Measurements from ENCODE around the gene SLC7A8. TPM values are rescaled to one million over a fixed set of nuclear protein-coding genes. Genes with fewer than 3 reads are reported as not detected.

The SLC7A8 gene
- total RNA-seq, 1 donor from 2014 or later = 56.5 TPM

- Histone ChIP-seq H3K36me3 (peaks cover 4% of the 10 kb centered on the region), H3K9ac (no peak overlapping the region), H2AFZ (replicated peaks) (no peak overlapping the region), H3K4me3 (no peak overlapping the region), H3K9me3 (ENCODE audit: low read depth) (no peaks in the 10 kb centered on the region), H3F3A (ENCODE audit: low read depth) (peaks cover 48% of the 10 kb centered on the region), H3K79me2 (ENCODE audit: low read depth) (no peaks in the 10 kb centered on the region), H4K20me1 (ENCODE audit: low read depth) (no peaks in the 10 kb centered on the region), H3K4me2 (no peak overlapping the region), H3K4me1 (peaks cover 41% of the 10 kb centered on the region), H3K27ac (peak overlapping the region; percentile 16), H3K27me3 (no peaks in the 10 kb centered on the region)
- Mint-ChIP-seq H3K27ac (no peak overlapping the region), H3K9me3 (peaks cover 2% of the 10 kb centered on the region), H3K4me1 (peaks cover 71% of the 10 kb centered on the region), H3K4me3 (no peak overlapping the region), H3K36me3 (peaks cover 35% of the 10 kb centered on the region), H3K27me3 (ENCODE audit: insufficient read depth, low read depth) (peaks cover 10% of the 10 kb centered on the region)
- DNase-seq (ENCODE audit: low spot score) = no peak
- TF ChIP-seq EZH2 (IDR thresholded peaks at IDR 0.05) (no peak), EZH2phosphoT487 (IDR thresholded peaks at IDR 0.05) (no peak)
- TF ChIP-seq, protein P1, sequence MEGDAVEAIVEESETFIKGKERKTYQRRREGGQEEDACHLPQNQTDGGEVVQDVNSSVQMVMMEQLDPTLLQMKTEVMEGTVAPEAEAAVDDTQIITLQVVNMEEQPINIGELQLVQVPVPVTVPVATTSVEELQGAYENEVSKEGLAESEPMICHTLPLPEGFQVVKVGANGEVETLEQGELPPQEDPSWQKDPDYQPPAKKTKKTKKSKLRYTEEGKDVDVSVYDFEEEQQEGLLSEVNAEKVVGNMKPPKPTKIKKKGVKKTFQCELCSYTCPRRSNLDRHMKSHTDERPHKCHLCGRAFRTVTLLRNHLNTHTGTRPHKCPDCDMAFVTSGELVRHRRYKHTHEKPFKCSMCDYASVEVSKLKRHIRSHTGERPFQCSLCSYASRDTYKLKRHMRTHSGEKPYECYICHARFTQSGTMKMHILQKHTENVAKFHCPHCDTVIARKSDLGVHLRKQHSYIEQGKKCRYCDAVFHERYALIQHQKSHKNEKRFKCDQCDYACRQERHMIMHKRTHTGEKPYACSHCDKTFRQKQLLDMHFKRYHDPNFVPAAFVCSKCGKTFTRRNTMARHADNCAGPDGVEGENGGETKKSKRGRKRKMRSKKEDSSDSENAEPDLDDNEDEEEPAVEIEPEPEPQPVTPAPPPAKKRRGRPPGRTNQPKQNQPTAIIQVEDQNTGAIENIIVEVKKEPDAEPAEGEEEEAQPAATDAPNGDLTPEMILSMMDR (IDR thresholded peaks at IDR 0.05) = no peak
Observed at GRCh38 chr14:23162800-23163199, 20.7 kb downstream of the SLC7A8 start.

GRCh38 chr14:23162005-23162404 is 21.5 kb downstream of the SLC7A8 start:
- H4K20me1 ChIP-seq (ENCODE audit: low read depth) = no peaks in the 10 kb centered on the region
- peaks cover 4% of the 10 kb centered on the region for H3K36me3 ChIP-seq
- TF ChIP-seq EZH2 (IDR thresholded peaks at IDR 0.05) (no peak), EZH2phosphoT487 (IDR thresholded peaks at IDR 0.05) (no peak)
- TF ChIP-seq, protein P1 (IDR thresholded peaks at IDR 0.05) = no peak
- no peak overlapping the region for H3K27ac ChIP-seq
- no peak overlapping the region for H3K9ac ChIP-seq
- H3K4me1 ChIP-seq = peaks cover 34% of the 10 kb centered on the region
- Mint-ChIP-seq H3K4me1 (peaks cover 66% of the 10 kb centered on the region), H3K36me3 (peaks cover 43% of the 10 kb centered on the region), H3K27me3 (ENCODE audit: insufficient read depth, low read depth) (peaks cover 12% of the 10 kb centered on the region), H3K4me3 (peak overlapping the region; percentile 1), H3K27ac (peak overlapping the region; percentile 11), H3K9me3 (peaks cover 2% of the 10 kb centered on the region)
- H3K4me3 ChIP-seq = no peak overlapping the region
- H3K79me2 ChIP-seq (ENCODE audit: low read depth) = no peaks in the 10 kb centered on the region
- H2AFZ ChIP-seq (replicated peaks) = no peak overlapping the region
- peaks cover 43% of the 10 kb centered on the region for H3F3A ChIP-seq (ENCODE audit: low read depth)
- H3K9me3 ChIP-seq (ENCODE audit: low read depth) = no peaks in the 10 kb centered on the region
- no peaks in the 10 kb centered on the region for H3K27me3 ChIP-seq
- no peak for DNase-seq (ENCODE audit: low spot score)
- no peak overlapping the region for H3K4me2 ChIP-seq

GRCh38 chr14:23160924-23161522 is 22.4 kb downstream of the SLC7A8 start:
- Histone ChIP-seq H3K4me3 (no peak overlapping the region), H3K4me2 (peak overlapping the region; percentile 60), H3K27ac (peak overlapping the region; percentile 79), H3K27me3 (no peaks in the 10 kb centered on the region), H3K9ac (no peak overlapping the region), H3K9me3 (ENCODE audit: low read depth) (no peaks in the 10 kb centered on the region), H2AFZ (replicated peaks) (peak overlapping the region; percentile 0), H3K4me1 (peaks cover 28% of the 10 kb centered on the region), H3F3A (ENCODE audit: low read depth) (peaks cover 43% of the 10 kb centered on the region), H4K20me1 (ENCODE audit: low read depth) (no peaks in the 10 kb centered on the region), H3K79me2 (ENCODE audit: low read depth) (no peaks in the 10 kb centered on the region), H3K36me3 (peaks cover 4% of the 10 kb centered on the region)
- Mint-ChIP-seq H3K4me1 (peaks cover 64% of the 10 kb centered on the region), H3K27me3 (ENCODE audit: insufficient read depth, low read depth) (peaks cover 5% of the 10 kb centered on the region), H3K36me3 (peaks cover 38% of the 10 kb centered on the region), H3K27ac (peak overlapping the region; percentile 92), H3K4me3 (peak overlapping the region; percentile 72), H3K9me3 (no peaks in the 10 kb centered on the region)
- TF ChIP-seq, protein P1 (IDR thresholded peaks at IDR 0.05) = no peak
- TF ChIP-seq EZH2 (IDR thresholded peaks at IDR 0.05) = no peak
- TF ChIP-seq EZH2phosphoT487 (IDR thresholded peaks at IDR 0.05) = no peak
- peak; percentile 65 for DNase-seq (ENCODE audit: low spot score)

Measured in neural progenitor cell (in vitro differentiated cells).